H1 (cell line): ENCODE results near the gene CD164. TPM values are rescaled to one million over a fixed set of nuclear protein-coding genes. Genes with fewer than 3 reads are reported as not detected.
A peak's percentile ranks its signal among the peaks of the same experiment; 100 is the strongest.

Experiments used
- BRCA1 ChIP-seq: IDR thresholded peaks from 2 replicates; pipeline ENCODE4 v1.6.1; 2012; ENCODE audit warnings: low read depth, low read length, improper control_type of control experiment
- EGR1 ChIP-seq: IDR thresholded peaks from 2 replicates; pipeline ENCODE4 v1.6.1; 2011; ENCODE audit warnings: low read depth, low read length, borderline replicate concordance
- GABPA ChIP-seq: IDR thresholded peaks from 2 replicates; pipeline ENCODE4 v1.6.1; 2011; ENCODE audit warnings: mild to moderate bottlenecking, low read length, moderate library complexity, borderline replicate concordance; ENCODE audit not compliant: insufficient read depth
- GTF2F1 ChIP-seq: IDR thresholded peaks from 2 replicates; pipeline ENCODE4 v1.6.1; 2012; ENCODE audit warnings: low read depth, low read length, improper control_type of control experiment, borderline replicate concordance
- HDAC6 ChIP-seq: IDR thresholded peaks from one replicate; pipeline ENCODE4 v1.7.1; 2012; ENCODE audit warnings: low read depth, mild to moderate bottlenecking, inconsistent platforms, low read length, moderate library complexity
- JUN ChIP-seq: IDR thresholded peaks from 2 replicates; pipeline ENCODE4 v1.6.1; 2011; ENCODE audit warnings: low read depth, mild to moderate bottlenecking, improper control_type of control experiment, low read length
- KDM4A ChIP-seq: IDR thresholded peaks from one replicate; pipeline ENCODE4 v1.7.1; 2012; ENCODE audit warnings: low read depth, mild to moderate bottlenecking, moderate library complexity, low read length, inconsistent platforms; ENCODE audit not compliant: severe bottlenecking
- KDM5A ChIP-seq: fragments of 200-600 bp; IDR thresholded peaks from 2 replicates; pipeline ENCODE4 v1.7.1; 2012; ENCODE audit warnings: mild to moderate bottlenecking, low read length, inconsistent platforms, mixed read lengths
- TAF1 ChIP-seq: IDR thresholded peaks from 2 replicates; pipeline ENCODE4 v1.6.1; 2011; ENCODE audit warnings: mild to moderate bottlenecking, low read depth, low read length
- TAF7 ChIP-seq: optimal IDR thresholded peaks from 2 replicates; pipeline ENCODE3; 2011; ENCODE audit warnings: low read depth, mild to moderate bottlenecking, inconsistent platforms, low read length, moderate library complexity, borderline replicate concordance
- TBP ChIP-seq: IDR thresholded peaks from 2 replicates; pipeline ENCODE4 v1.6.1; 2011; ENCODE audit warnings: low read depth, low read length, improper control_type of control experiment
- TEAD4 ChIP-seq: IDR thresholded peaks from 2 replicates; pipeline ENCODE4 v1.6.1; 2012; ENCODE audit warnings: low read depth, low read length, inconsistent platforms, mixed read lengths
- ZNF274 ChIP-seq: IDR thresholded peaks from 2 replicates; pipeline ENCODE4 v1.7.0; 2012; ENCODE audit warnings: low read length, borderline replicate concordance; ENCODE audit errors: extremely low read depth
- polyA plus RNA-seq, 7 experiments: library from polyadenylated mRNA; depleted of rRNA in 3 of 7; stranded (reverse) in 5 of 7; unstranded in 2 of 7; fragments of >200 nt in 5 of 7; fragments of 200-250 nt in 2 of 7; gene quantifications; 1 replicate in 5 of 7; 2 replicates in 1 of 7; 4 replicates in 1 of 7; pipeline versions ENCODE4 v1.2.1 to v1.2.3, GENCODE V29; 2011 to 2013; ENCODE audit warnings: missing spikeins in 2 of 7, mixed read lengths in 2 of 7
- total RNA-seq: library from RNA; stranded (reverse); fragmentation: NEBNext Ultra II Directional; extraction: Animal tissue kit (Norgen Biotek cat#: 25700); gene quantifications from 2 replicates; pipeline ENCODE4 v1.2.1, GENCODE V29; 2021
- TF ChIP-seq, protein P1 (sequence below): IDR thresholded peaks from 2 replicates; pipeline ENCODE4 v1.6.1; 2012; ENCODE audit warnings: inconsistent platforms
- TF ChIP-seq, protein P2 (sequence below): IDR thresholded peaks from 2 replicates; pipeline ENCODE4 v1.6.1; 2011; ENCODE audit warnings: low read depth, mild to moderate bottlenecking, low read length; ENCODE audit not compliant: insufficient read depth
- TF ChIP-seq, protein P3 (sequence below): IDR thresholded peaks from 2 replicates; pipeline ENCODE4 v1.6.1; 2012; ENCODE audit warnings: inconsistent platforms

The CD164 gene
- total and polyA plus RNA-seq, 2 of the 8 experiments (the other 6 are each of a cell fraction or from before 2014, with no cell fraction given) = 69.3 to 94.3 TPM

DNA sequence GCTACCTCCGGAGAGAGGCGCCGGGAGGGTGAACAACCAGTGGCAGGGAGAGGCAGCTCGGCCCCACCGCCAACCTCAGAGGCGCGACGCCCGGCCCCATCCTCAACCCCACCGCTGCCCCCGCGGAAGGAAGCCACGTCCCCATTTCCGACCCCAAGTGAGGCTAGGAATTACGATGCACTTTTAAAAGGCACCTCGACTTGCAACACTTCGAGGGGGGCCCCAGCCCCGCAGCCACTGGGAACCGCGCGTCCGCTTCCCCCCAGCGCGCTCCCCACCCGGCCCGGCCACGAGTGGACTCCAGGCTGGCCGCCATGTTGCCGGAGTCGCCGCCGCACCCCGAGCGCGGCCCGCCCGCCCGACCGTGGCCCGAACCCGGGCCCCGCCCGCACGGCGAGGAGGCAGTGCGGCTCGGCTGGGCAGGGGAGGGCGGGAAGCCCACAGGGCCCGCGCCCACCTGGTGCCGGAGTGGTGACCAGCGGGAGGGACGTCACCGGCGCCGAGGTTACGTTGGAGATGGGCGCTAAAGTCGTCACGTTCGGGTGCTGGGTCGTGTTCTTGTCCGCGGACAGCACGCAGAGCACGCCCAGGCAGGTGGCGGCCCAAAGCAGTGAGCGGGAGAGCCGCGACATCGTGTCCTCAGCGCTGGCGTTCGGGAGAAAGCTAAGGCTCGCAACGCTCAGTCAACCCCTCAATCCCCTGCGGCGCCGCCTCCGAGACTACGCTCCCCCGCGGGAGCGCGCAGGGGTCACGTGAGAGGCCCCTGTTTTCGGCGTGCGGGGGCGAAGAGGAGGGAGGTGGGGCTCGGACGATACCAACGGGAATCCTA, at the start of gene CD164 (continued):
- TF ChIP-seq, protein P1, sequence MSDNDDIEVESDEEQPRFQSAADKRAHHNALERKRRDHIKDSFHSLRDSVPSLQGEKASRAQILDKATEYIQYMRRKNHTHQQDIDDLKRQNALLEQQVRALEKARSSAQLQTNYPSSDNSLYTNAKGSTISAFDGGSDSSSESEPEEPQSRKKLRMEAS = peak; percentile 78
- TF ChIP-seq, protein P2, sequence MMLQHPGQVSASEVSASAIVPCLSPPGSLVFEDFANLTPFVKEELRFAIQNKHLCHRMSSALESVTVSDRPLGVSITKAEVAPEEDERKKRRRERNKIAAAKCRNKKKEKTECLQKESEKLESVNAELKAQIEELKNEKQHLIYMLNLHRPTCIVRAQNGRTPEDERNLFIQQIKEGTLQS = 0 out of 2 replicates have a peak, but pooled peaks have one; percentile 58
- no peak for TF ChIP-seq JUN
- TF ChIP-seq KDM4A = peak; percentile 65
- no peak for TF ChIP-seq GABPA
- no peak for TF ChIP-seq HDAC6
- TF ChIP-seq, protein P3, sequence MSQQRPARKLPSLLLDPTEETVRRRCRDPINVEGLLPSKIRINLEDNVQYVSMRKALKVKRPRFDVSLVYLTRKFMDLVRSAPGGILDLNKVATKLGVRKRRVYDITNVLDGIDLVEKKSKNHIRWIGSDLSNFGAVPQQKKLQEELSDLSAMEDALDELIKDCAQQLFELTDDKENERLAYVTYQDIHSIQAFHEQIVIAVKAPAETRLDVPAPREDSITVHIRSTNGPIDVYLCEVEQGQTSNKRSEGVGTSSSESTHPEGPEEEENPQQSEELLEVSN = no peak; the same call in none of the 2 replicates
- no peak for TF ChIP-seq TEAD4
- TF ChIP-seq TBP = peak; percentile 87
- TF ChIP-seq TAF7 = peak; percentile 80
- TF ChIP-seq ZNF274 = no peak
- TF ChIP-seq KDM5A = no peak
- TF ChIP-seq BRCA1 = no peak
- peak; percentile 95 for TF ChIP-seq EGR1
- TF ChIP-seq GTF2F1 = peak; percentile 44; the same call in 1 of the 2 replicates
- peak; percentile 90 for TF ChIP-seq TAF1
